Smooth muscle cell (in vitro differentiated cells): ENCODE results near the gene TRERF1. TPM values are rescaled to one million over a fixed set of nuclear protein-coding genes. Genes with fewer than 3 reads are reported as not detected.
A peak's percentile ranks its signal among the peaks of the same experiment; 100 is the strongest.

ENCODE experiments used
- DNase-seq: peaks from one replicate; lab custom pipeline; 2025; ENCODE audit not compliant: unreplicated experiment; lab: John Stamatoyannopoulos, UW
- H2AFZ ChIP-seq: fragments of 200-600 bp; sonication (generic); 2 replicates; pipeline ENCODE4 v1.6.0; 2016; ENCODE audit warnings: antibody characterized with exemption, low read depth, mild to moderate bottlenecking
- H3F3A ChIP-seq: fragments of 200-600 bp; sonication (generic); 2 replicates; pipeline ENCODE4 v1.6.0; 2017; ENCODE audit warnings: antibody characterized with exemption, low read depth
- H3K27ac ChIP-seq: fragments of 200-600 bp; sonication (generic); 2 replicates; pipeline ENCODE4 v1.5.1; 2016; ENCODE audit warnings: low read depth, mild to moderate bottlenecking
- H3K27me3 ChIP-seq: fragments of 200-600 bp; sonication (generic); 2 replicates; pipeline ENCODE4 v1.6.1; 2016; ENCODE audit warnings: low read depth, mild to moderate bottlenecking
- H3K36me3 ChIP-seq: fragments of 200-600 bp; sonication (generic); 2 replicates; pipeline ENCODE4 v1.5.1; 2016; ENCODE audit warnings: low read depth
- H3K4me1 ChIP-seq: fragments of 200-600 bp; sonication (generic); 2 replicates; pipeline ENCODE4 v1.5.1; 2016; ENCODE audit warnings: low read depth
- H3K4me2 ChIP-seq: fragments of 200-600 bp; sonication (generic); 2 replicates; pipeline ENCODE4 v1.6.0; 2016; ENCODE audit warnings: mild to moderate bottlenecking
- H3K4me3 ChIP-seq: fragments of 200-600 bp; sonication (generic); 2 replicates; pipeline ENCODE4 v1.5.1; 2016; ENCODE audit warnings: mild to moderate bottlenecking
- H3K79me2 ChIP-seq: fragments of 200-600 bp; sonication (generic); 2 replicates; pipeline ENCODE4 v1.6.0; 2016; ENCODE audit warnings: low read depth, mild to moderate bottlenecking
- H3K9ac ChIP-seq: fragments of 200-600 bp; sonication (generic); 2 replicates; pipeline ENCODE4 v1.6.0; 2016; ENCODE audit warnings: low read depth
- H3K9me3 ChIP-seq: fragments of 200-600 bp; sonication (generic); replicated peaks from 2 replicates; pipeline ENCODE4 v1.5.1; 2016; ENCODE audit warnings: low read depth
- H4K20me1 ChIP-seq: fragments of 200-600 bp; sonication (generic); 2 replicates; pipeline ENCODE4 v1.6.0; 2016; ENCODE audit warnings: low read depth
- WGBS: methylation state at CpG from one replicate; pipeline ENCODE4 v1.1.7; 2016; ENCODE audit warnings: low lambda C conversion rate; 5-methylcytosine and 5-hydroxymethylcytosine counted together
- polyA plus RNA-seq: library from polyadenylated mRNA; unstranded; fragments of >200 nt; fragmentation: Nextera tagmentation; extraction: Ambion mirVana; gene quantifications from 2 replicates; pipeline ENCODE4 v1.2.1, GENCODE V29; 2016
- total RNA-seq: library from RNA; depleted of rRNA; stranded (reverse); fragments of >200 nt; gene quantifications from 2 replicates; pipeline ENCODE4 v1.2.3, GENCODE V29; 2014
- TF ChIP-seq, protein P1 (sequence below): fragments of 200-600 bp; sonication (generic); IDR thresholded peaks from 2 replicates; pipeline ENCODE4 v1.5.1; 2017; ENCODE audit warnings: borderline replicate concordance, mild to moderate bottlenecking, antibody characterized with exemption; ENCODE audit not compliant: insufficient read depth, poor library complexity, severe bottlenecking

The TRERF1 gene
- total and polyA plus RNA-seq, 2 experiments from 2014 or later, result 3.5 to 5.3 TPM

- no peak for DNase-seq
- TF ChIP-seq, protein P1, sequence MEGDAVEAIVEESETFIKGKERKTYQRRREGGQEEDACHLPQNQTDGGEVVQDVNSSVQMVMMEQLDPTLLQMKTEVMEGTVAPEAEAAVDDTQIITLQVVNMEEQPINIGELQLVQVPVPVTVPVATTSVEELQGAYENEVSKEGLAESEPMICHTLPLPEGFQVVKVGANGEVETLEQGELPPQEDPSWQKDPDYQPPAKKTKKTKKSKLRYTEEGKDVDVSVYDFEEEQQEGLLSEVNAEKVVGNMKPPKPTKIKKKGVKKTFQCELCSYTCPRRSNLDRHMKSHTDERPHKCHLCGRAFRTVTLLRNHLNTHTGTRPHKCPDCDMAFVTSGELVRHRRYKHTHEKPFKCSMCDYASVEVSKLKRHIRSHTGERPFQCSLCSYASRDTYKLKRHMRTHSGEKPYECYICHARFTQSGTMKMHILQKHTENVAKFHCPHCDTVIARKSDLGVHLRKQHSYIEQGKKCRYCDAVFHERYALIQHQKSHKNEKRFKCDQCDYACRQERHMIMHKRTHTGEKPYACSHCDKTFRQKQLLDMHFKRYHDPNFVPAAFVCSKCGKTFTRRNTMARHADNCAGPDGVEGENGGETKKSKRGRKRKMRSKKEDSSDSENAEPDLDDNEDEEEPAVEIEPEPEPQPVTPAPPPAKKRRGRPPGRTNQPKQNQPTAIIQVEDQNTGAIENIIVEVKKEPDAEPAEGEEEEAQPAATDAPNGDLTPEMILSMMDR, result peak; percentile 12
Observed at GRCh38 chr6:42175860-42176259, 275.9 kb downstream of the TRERF1 start.

More at GRCh38 chr6:42175860-42176259, 275.9 kb downstream of the TRERF1 start:
- 64% methylated on average over 5 of the region's 5 CpGs for WGBS
- Histone ChIP-seq H4K20me1 (no peaks in the 10 kb centered on the region), H3K9ac (no peak overlapping the region), H3K4me3 (no peak overlapping the region), H3K4me2 (no peak overlapping the region), H3K27me3 (no peaks in the 10 kb centered on the region), H3K79me2 (no peaks in the 10 kb centered on the region), H3K36me3 (no peaks in the 10 kb centered on the region), H3K4me1 (no peaks in the 10 kb centered on the region), H3K27ac (no peak overlapping the region), H2AFZ (no peak overlapping the region), H3K9me3 (no peaks in the 10 kb centered on the region), H3F3A (no peaks in the 10 kb centered on the region)

Other genes with a start within 250 kb of the TRERF1 start
- 45.3 and 47.8 TPM in 2 replicates for gene MRPS10, start 234.1 kb downstream of the TRERF1 start, total RNA-seq
- gene MRPS10, start 234.1 kb downstream of the TRERF1 start, polyA plus RNA-seq, result 39.9 and 41.1 TPM in 2 replicates
- gene UBR2, start 112.1 kb upstream of the TRERF1 start, total RNA-seq, result 22.6 and 29.7 TPM in 2 replicates
- gene UBR2, start 112.1 kb upstream of the TRERF1 start, polyA plus RNA-seq, result 7.4 and 8.1 TPM in 2 replicates